ENCODE measurements around the gene RNF212. TPM values are rescaled to one million over a fixed set of nuclear protein-coding genes. Genes with fewer than 3 reads are reported as not detected.

Gene RNF212
- total RNA-seq, 4 donors from 2014 or later, result 3.4 to 9.3 (median 6.6) TPM

GRCh38 chr4:1084796-1085403 is 28.5 kb downstream of the RNF212 start:
- no peak for TF ChIP-seq CTCF (IDR thresholded peaks at IDR 0.05)
- ATAC-seq (ENCODE audit: low FRiP score) (no peak), DNase-seq (ENCODE audit: low spot score) (no peak)

GRCh38 chr4:1084394-1084793 is 29.0 kb downstream of the RNF212 start:
- DNase-seq (ENCODE audit: low spot score), result no peak
- no peak for ATAC-seq (ENCODE audit: low FRiP score)
- no peak for TF ChIP-seq CTCF (IDR thresholded peaks at IDR 0.05)

GRCh38 chr4:1082215-1083182 is 30.9 kb downstream of the RNF212 start:
- DNase-seq (ENCODE audit: low spot score) (peak; percentile 39), ATAC-seq (ENCODE audit: low FRiP score) (peak; percentile 97)
- TF ChIP-seq CTCF (IDR thresholded peaks at IDR 0.05), result no peak

- ATAC-seq (ENCODE audit: low FRiP score), result no peak
These were observed 31.7 kb downstream of the RNF212 start for GRCh38 chr4:1081689-1082040.

GRCh38 chr4:1080961-1081688 is 32.2 kb downstream of the RNF212 start:
- no peak for ATAC-seq (ENCODE audit: low FRiP score)
- no peak for TF ChIP-seq CTCF (IDR thresholded peaks at IDR 0.05)
- no peak for DNase-seq (ENCODE audit: low spot score)

More at GRCh38 chr4:1081689-1082040, 31.7 kb downstream of the RNF212 start:
- DNase-seq (ENCODE audit: low spot score), result no peak
- TF ChIP-seq CTCF (IDR thresholded peaks at IDR 0.05), result no peak

- no peak for TF ChIP-seq CTCF (IDR thresholded peaks at IDR 0.05)
- ATAC-seq (ENCODE audit: low FRiP score), result no peak
- no peak for DNase-seq (ENCODE audit: low spot score)
These were observed 32.9 kb downstream of the RNF212 start for GRCh38 chr4:1080432-1080831.
